HG03342 (cell line): ENCODE data around the gene DNER.
A peak's percentile ranks its signal among the peaks of the same experiment; 100 is the strongest.
"Not testable (repeated sequence)": the region's sequence is repeated elsewhere in the genome, so short reads cannot be mapped to it uniquely, and the experiment has no call there.

Experiments used
- ATAC-seq: cut with Tn5 transposase; IDR thresholded peaks from one replicate; pipeline ENCODE4 v1.9.1; 2021; ENCODE audit warnings: mild to moderate bottlenecking, moderate library complexity; ENCODE audit not compliant: unreplicated experiment

The DNER gene

GRCh38 chr2:229714080-229714735 is at the start of gene DNER:
Gene DNER, minus strand, starts transcription at chr2:229714555. Its CDS starts 132 bp downstream, at chr2:229714423.
- peak; percentile 73 for ATAC-seq

- ATAC-seq = no peak
Observed at GRCh38 chr2:229761663-229762062, 47.3 kb upstream of the DNER start.

GRCh38 chr2:229757462-229757861 is 43.1 kb upstream of the DNER start:
- not testable (repeated sequence) for ATAC-seq

GRCh38 chr2:229752970-229753729 is 38.8 kb upstream of the DNER start:
- ATAC-seq = no peak

- no peak for ATAC-seq
Observed at GRCh38 chr2:229749779-229750178, 35.4 kb upstream of the DNER start.

GRCh38 chr2:229748950-229749349 is 34.6 kb upstream of the DNER start:
- ATAC-seq = no peak

- ATAC-seq = not testable (repeated sequence)
Observed at GRCh38 chr2:229742691-229743090, 28.3 kb upstream of the DNER start.

- ATAC-seq = no peak
Observed at GRCh38 chr2:229740279-229740678, 25.9 kb upstream of the DNER start.

GRCh38 chr2:229738024-229738625 is 23.8 kb upstream of the DNER start:
- ATAC-seq = no peak

- ATAC-seq = no peak
Observed at GRCh38 chr2:229734410-229734809, 20.1 kb upstream of the DNER start.

GRCh38 chr2:229733611-229734245 is 19.4 kb upstream of the DNER start:
- no peak for ATAC-seq

- ATAC-seq = no peak
Observed at GRCh38 chr2:229732897-229733296, 18.5 kb upstream of the DNER start.

- no peak for ATAC-seq
Observed at GRCh38 chr2:229731916-229732315, 17.6 kb upstream of the DNER start.

GRCh38 chr2:229731363-229731762 is 17.0 kb upstream of the DNER start:
- ATAC-seq = no peak

GRCh38 chr2:229728370-229728769 is 14.0 kb upstream of the DNER start:
- no peak for ATAC-seq

GRCh38 chr2:229726643-229727042 is 12.3 kb upstream of the DNER start:
- no peak for ATAC-seq

- no peak for ATAC-seq
Observed at GRCh38 chr2:229725716-229726574, 11.6 kb upstream of the DNER start.

GRCh38 chr2:229723192-229723591 is 8.8 kb upstream of the DNER start:
- ATAC-seq = not testable (repeated sequence)

- ATAC-seq = no peak
Observed at GRCh38 chr2:229719926-229720647, 5.7 kb upstream of the DNER start.

- ATAC-seq = no peak
Observed at GRCh38 chr2:229718057-229718456, 3.7 kb upstream of the DNER start.
